ENCODE data around the gene KNOP1. TPM values are rescaled to one million over a fixed set of nuclear protein-coding genes. Genes with fewer than 3 reads are reported as not detected.

The KNOP1 gene
- total and polyA plus RNA-seq, 2 of the 4 experiments (the other 2 are of a cell fraction) = 7.0 to 8.4 TPM

DNA sequence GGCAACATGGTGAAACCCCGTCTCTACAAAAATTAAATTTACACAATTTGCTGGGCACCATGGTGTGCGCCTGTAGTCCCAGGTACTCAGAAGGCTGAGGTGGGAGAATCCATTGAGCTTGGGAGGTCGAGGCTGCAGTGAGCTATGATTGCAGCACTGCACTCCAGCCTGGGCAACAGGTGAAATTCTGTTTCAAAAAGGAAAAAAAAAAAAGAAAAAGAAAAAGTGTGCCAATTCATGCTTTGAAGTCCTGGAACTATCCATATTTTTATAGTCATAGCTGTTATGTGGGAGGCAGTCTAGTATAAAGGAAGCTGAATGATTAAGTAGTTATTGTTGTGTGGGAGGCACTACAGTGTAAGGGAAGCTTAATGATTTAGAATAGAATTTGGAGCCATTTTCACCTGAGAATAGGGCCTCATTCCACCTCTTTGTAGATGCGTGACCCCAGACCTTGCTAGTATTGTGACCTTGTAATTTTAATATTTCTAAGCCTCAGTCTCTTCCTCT is 31.6 kb upstream of the KNOP1 start:
- H3K9me3 ChIP-seq (ENCODE audit: control insufficient read depth, insufficient read depth, low read length) = no peaks in the 10 kb centered on the region
- H3K9me1 ChIP-seq (ENCODE audit: insufficient read depth, low read length) = peaks cover 9% of the 10 kb centered on the region; the same call in 1 of the 2 replicates
- ChIA-PET CTCF (no interaction called here), POLR2A (ENCODE audit: unreplicated experiment) (no interaction called here)
- no peak overlapping the region for H2AK5ac ChIP-seq (ENCODE audit: low read depth, low read length)
- ATAC-seq (ENCODE audit: low read depth) (no peak), DNase-seq (no peak)
- H4K20me1 ChIP-seq (ENCODE audit: insufficient read depth, low read length) = no peaks in the 10 kb centered on the region
- H3K4me1 ChIP-seq (ENCODE audit: control insufficient read depth, insufficient read depth, low read length) = peaks cover 12% of the 10 kb centered on the region
- H2BK20ac ChIP-seq (ENCODE audit: low read depth, low read length) = no peak overlapping the region
- in situ Hi-C loops (cut with MboI; ENCODE audit: low sequenced_read_pairs) = no loop called here
- no CpG with 5 or more reads among the region's 4 CpGs for WGBS, 2 experiments (ENCODE audit: extremely low coverage in 2 of 2, insufficient read length in 1 of 2)
- H3K79me1 ChIP-seq (ENCODE audit: low read depth in 1 of 2, low read length in 2 of 2) = no peaks in the 10 kb centered on the region
- no peak overlapping the region for H2AFZ ChIP-seq (replicated peaks; ENCODE audit: low read length, poor library complexity)
- H2BK15ac ChIP-seq (ENCODE audit: low read depth, low read length) = 0 out of 3 replicates have a peak overlapping the region, but pooled peaks have one; percentile 24
- no peak overlapping the region for H3K27ac ChIP-seq (ENCODE audit: insufficient read depth, low read length)
- no peak overlapping the region for H3K4me2 ChIP-seq (ENCODE audit: low read depth, low read length)
- no peak overlapping the region for H3K9ac ChIP-seq (ENCODE audit: low read depth, low read length)
- H3K4ac ChIP-seq (ENCODE audit: low read depth, low read length) = no peak overlapping the region
- H4K8ac ChIP-seq (ENCODE audit: low read depth in 2 of 2, low read length in 2 of 2) = peak overlapping the region in 1 of 2 experiments; percentile 75; a peak in 1 of 4 replicates
- no peak overlapping the region for H2BK5ac ChIP-seq (ENCODE audit: low read depth, low read length, poor library complexity, severe bottlenecking)
- no peaks in the 10 kb centered on the region for H3K27me3 ChIP-seq (ENCODE audit: control insufficient read depth, insufficient read depth, low read length)
- dilution Hi-C loops (cut with HindIII; ENCODE audit: low sequenced_read_pairs, unreplicated experiment) = no loop called here
- no peak overlapping the region for H2AK9ac ChIP-seq (replicated peaks; ENCODE audit: low read depth, low read length, poor library complexity)
- intact Hi-C loops (cut with micrococcal nuclease) = loop anchor here (5.0 kb wide), 2 partner anchors 58 to 88 kb away; no protein-coding TSS in a partner anchor
- no peak overlapping the region for H4K5ac ChIP-seq (ENCODE audit: low read depth, low read length)
- H3K18ac ChIP-seq (ENCODE audit: low read depth, low read length) = no peak overlapping the region
- no peak overlapping the region for H3K14ac ChIP-seq (replicated peaks; ENCODE audit: low read depth, low read length)
- no peaks in the 10 kb centered on the region for H3K36me3 ChIP-seq (ENCODE audit: control insufficient read depth, insufficient read depth, low read length)
- BruUV-seq (replicated peaks) = no TSS peak
- no peak for TF ChIP-seq FOS (IDR thresholded peaks at IDR 0.05; ENCODE audit: low read depth, low read length)
- TF ChIP-seq RAD21 (IDR thresholded peaks at IDR 0.05; ENCODE audit: low read length) = no peak
- no peak for TF ChIP-seq BHLHE40 (IDR thresholded peaks at IDR 0.05; ENCODE audit: low read depth, low read length)
- no peak for TF ChIP-seq SMC3 (IDR thresholded peaks at IDR 0.05; ENCODE audit: low read depth, low read length)
- TF ChIP-seq NFE2L2 (IDR thresholded peaks at IDR 0.05; ENCODE audit: low read depth, low read length) = no peak
- TF ChIP-seq CHD1 (IDR thresholded peaks at IDR 0.05; ENCODE audit: low read depth, low read length) = no peak
- TF ChIP-seq POLR2A (IDR thresholded peaks at IDR 0.05; ENCODE audit: low read depth, low read length) = no peak
- no peak for TF ChIP-seq MAFK (IDR thresholded peaks at IDR 0.05; ENCODE audit: low read depth, low read length)
- TF ChIP-seq, protein P1, sequence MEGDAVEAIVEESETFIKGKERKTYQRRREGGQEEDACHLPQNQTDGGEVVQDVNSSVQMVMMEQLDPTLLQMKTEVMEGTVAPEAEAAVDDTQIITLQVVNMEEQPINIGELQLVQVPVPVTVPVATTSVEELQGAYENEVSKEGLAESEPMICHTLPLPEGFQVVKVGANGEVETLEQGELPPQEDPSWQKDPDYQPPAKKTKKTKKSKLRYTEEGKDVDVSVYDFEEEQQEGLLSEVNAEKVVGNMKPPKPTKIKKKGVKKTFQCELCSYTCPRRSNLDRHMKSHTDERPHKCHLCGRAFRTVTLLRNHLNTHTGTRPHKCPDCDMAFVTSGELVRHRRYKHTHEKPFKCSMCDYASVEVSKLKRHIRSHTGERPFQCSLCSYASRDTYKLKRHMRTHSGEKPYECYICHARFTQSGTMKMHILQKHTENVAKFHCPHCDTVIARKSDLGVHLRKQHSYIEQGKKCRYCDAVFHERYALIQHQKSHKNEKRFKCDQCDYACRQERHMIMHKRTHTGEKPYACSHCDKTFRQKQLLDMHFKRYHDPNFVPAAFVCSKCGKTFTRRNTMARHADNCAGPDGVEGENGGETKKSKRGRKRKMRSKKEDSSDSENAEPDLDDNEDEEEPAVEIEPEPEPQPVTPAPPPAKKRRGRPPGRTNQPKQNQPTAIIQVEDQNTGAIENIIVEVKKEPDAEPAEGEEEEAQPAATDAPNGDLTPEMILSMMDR (conservative IDR thresholded peaks at IDR 0.05; ENCODE audit: low read depth, low read length) = no peak
- TF ChIP-seq RCOR1 (IDR thresholded peaks at IDR 0.05; ENCODE audit: insufficient replicate concordance, low read length) = no peak
- TF ChIP-seq MAZ (IDR thresholded peaks at IDR 0.05; ENCODE audit: borderline replicate concordance, low read depth, low read length) = no peak
- no peak overlapping the region; the same call in 1 of the 2 replicates for H2BK120ac ChIP-seq (ENCODE audit: low read depth, low read length)
- no peak overlapping the region for H3K4me3 ChIP-seq (ENCODE audit: insufficient read depth, low read depth, low read length)
- H3K23ac ChIP-seq (ENCODE audit: low read depth, low read length) = no peak overlapping the region
- no peak overlapping the region for H4K91ac ChIP-seq (ENCODE audit: insufficient read depth, low read depth, low read length)
- no peak overlapping the region for H3K56ac ChIP-seq (ENCODE audit: extremely low read depth, insufficient read depth, low read length)
